NCI-H510A treated with DMSO at 0.1 percent for 48 hours (cell line): ENCODE data around the gene AOPEP.
"Not testable (repeated sequence)": the region's sequence is repeated elsewhere in the genome, so short reads cannot be mapped to it uniquely, and the experiment has no call there.

Experiments
- DNase-seq: peaks from one replicate; lab custom pipeline; 2025; lab: John Stamatoyannopoulos, UW

The AOPEP gene

DNA sequence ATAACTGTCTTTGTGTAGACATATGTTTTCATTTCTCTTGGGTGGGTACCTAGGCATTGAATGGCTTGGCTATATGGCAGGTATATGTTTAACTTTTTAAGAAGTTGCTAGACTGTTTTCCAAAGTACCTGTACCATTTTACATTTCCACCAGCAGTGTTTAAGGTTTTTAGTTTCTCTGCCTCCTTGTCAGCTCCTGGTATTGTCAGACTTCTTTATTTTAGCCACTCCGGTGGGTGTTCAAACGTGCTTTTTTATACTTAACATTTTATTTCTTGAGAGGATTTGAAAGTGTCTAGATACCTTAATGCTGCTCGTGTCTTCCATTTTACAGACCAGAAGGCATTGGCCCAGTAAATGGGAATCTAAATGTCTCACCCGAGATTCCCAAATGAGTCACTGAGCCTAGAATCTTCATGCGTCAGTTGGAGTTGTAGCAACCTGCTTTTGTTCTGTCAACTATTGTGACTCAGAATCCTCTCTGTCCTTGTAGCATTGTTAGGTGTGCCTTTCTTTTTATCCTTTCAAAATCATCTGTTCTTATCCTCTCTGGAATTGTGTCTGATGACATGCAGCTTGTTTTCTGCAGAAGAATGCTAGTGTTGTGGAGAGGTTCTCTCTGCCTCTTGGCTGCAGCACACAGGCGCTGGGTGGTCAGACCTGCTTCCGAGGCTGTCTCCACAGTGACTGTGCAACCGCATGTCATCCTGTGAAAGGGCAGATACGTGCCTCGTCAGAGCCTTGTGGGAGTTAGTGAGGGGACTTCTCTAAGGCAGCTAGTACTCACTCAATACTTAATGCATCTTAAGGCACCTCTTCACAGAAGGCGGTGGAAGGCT is 291.8 kb downstream of the AOPEP start:
- DNase-seq: no peak

DNA sequence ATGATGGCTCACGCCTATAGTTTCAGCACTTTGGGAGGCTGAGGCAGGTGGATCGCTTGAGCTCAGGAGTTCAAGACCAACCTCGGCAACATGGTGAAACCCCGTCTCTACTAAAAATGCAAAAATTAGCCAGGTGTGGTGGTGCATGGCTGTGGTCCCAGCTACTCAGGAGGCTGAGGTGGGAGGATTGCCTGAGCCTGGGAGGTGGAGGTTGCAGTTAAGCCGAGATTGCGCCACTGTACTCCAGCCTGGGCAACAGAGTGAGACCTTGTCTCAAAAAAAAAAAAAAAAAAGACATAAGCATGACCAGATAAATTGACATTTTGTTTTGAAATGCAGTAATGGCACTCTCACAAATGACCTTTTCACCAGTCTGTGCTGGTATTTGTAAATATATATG is 294.1 kb downstream of the AOPEP start:
- not testable (repeated sequence) for DNase-seq

GRCh38 chr9:95021166-95021886 is 294.8 kb downstream of the AOPEP start:
- no peak for DNase-seq

DNA sequence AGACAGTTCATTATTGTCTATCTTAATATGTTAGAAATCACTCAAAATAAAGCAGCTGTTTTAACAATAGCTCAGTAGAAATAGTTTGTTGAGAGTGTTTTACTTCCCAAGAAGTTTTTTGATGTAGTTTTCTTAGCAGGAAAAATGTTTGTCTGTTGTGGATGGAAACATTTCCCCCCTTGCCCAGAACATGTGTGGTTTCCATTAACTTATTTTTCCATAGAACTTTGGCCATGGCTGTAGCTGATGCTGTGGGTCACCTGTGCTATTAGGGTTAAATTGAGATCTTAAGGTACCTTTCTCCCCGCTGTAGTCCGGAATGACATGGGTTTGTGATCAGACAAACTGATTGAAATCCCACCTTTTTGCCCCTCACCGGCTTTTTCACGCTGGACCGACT is 296.2 kb downstream of the AOPEP start:
- DNase-seq: no peak

GRCh38 chr9:95023217-95024003 is 296.9 kb downstream of the AOPEP start:
- DNase-seq: peak; percentile 25

GRCh38 chr9:95024097-95024671 is 297.7 kb downstream of the AOPEP start:
- peak; percentile 13 for DNase-seq

- peak; percentile 60 for DNase-seq
These were observed 299.0 kb downstream of the AOPEP start for GRCh38 chr9:95025213-95026147.

- DNase-seq: no peak
These were observed 299.6 kb downstream of the AOPEP start for GRCh38 chr9:95026148-95026524.

- peak; percentile 81 for DNase-seq
These were observed 301.7 kb downstream of the AOPEP start for GRCh38 chr9:95027914-95028852.

DNA sequence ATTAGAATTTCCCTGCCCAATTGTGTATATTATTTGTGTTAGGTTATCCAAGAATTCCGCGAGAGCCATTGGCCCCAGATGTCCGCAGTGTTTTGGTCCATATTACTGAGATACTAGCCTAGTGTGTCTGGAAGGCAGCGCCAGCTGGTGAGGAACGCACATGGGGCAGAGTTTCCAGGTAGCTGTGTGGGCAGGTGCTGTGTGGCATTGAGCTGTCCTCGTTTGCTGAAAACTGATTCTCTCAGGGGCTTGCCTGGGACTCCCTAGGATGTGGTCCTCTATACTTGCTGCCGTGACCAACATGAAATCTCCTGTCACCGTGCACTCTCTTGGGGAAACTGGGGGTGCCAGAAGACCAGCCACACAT is 302.3 kb downstream of the AOPEP start:
- DNase-seq: peak; percentile 64

GRCh38 chr9:95029288-95029687 is 302.8 kb downstream of the AOPEP start:
- DNase-seq: peak; percentile 78

- DNase-seq: no peak
These were observed 303.2 kb downstream of the AOPEP start for GRCh38 chr9:95029720-95030119.

GRCh38 chr9:95030344-95030743 is 303.8 kb downstream of the AOPEP start:
- DNase-seq: peak; percentile 68

DNA sequence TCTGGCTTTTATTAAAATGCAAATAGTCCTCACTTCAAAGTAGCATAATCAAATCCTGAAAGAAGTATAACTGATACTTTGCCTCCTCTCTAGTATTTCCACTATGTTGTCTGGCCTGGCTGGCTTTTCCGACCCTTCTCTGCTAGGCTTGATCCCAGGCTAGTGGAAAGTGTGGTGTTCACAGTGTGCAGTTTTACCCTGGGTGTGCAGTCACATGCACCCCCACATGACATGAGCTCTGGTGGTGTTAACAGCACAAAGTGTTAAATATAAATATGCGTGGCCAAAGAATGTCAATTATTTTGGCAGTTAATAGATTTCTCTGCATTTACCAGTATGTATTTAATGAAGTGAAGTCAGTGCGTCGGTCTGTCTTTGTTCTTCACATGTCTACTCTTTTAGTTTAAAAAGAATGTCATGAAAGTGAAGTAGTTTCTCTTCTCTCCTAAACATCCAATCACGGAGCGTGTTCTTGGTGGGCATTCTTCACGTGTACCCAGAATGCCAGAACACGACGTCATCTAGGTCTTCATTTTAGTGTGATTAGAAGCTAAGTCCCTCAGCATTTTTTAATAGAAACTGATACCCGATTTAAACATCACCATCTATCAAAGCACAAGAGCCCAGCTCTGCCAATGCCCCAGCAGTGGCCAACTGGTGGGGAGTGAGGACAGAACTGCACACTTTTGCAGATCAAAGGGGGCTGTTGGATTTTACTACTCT is 304.6 kb downstream of the AOPEP start:
- no peak for DNase-seq

DNA sequence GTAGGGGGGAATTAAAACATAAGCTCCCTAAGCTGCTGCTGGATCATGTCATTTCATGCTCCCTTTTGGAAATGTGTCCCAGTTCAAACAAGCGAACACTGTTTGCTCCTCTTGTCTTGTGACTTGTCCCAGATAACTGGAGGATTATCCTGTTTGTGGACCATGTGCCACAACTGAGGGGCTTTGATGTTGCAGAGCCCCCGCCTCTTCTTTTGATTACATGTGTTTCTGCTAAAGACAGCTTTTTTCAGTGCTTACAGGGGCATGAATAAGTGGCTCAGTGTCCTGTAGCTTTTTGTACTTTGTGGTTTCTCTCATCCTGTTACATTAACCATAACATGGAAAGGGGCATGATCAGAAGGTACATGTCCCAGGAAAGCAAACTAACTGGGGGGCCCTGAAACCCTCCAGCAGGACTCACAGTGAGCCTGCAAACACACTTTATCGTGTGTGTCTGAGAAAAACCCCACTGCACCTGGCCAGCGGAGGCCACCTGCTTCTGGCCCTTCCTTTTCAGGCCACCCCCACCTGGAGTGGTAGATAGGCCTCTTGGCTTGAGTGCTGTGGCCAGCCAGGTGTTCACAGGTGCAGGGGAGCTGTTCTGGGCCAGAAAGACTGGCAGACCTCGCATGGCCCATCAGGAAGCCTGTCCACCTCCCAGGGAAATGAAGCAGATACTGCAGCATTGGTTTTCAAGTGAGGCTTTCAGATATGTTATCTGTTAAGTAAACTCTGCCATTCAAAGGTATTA is 305.4 kb downstream of the AOPEP start:
- DNase-seq: peak; percentile 97

- peak; percentile 43 for DNase-seq
These were observed 306.3 kb downstream of the AOPEP start for GRCh38 chr9:95032580-95033341.

DNA sequence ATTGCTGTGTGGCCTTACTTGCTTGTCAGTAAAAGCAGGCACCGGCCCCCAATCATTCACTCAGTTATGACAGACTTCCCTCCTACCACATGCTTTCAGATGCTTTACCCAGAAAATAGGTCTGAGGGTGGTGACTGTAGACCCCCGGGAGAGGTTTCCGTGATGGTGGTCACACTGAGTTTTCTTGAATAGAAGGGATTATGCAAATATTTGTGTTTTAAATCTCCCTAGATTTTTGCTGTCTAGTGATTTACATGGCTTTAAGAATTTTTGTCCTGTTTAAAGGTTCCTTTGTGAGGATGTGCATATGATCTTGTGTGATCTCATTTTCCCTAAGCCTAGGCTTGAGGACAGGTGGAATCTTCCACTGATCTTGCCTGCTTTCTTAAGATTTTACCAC is 309.3 kb downstream of the AOPEP start:
- DNase-seq: no peak

GRCh38 chr9:95036676-95037075 is 310.2 kb downstream of the AOPEP start:
- DNase-seq: no peak
